HCT116 (cell line): ENCODE measurements around the gene GLDN.

Source experiments
- POLR2AphosphoS5 ChIP-seq: IDR thresholded peaks from 2 replicates; pipeline ENCODE4 v1.6.1; 2011; ENCODE audit warnings: mild to moderate bottlenecking, low read depth, low read length, moderate library complexity
- YY1 ChIP-seq: IDR thresholded peaks from 2 replicates; pipeline ENCODE4 v1.6.1; 2011; ENCODE audit warnings: low read length, low read depth, moderate library complexity, mild to moderate bottlenecking; ENCODE audit not compliant: insufficient replicate concordance; ENCODE audit errors: extremely low read depth
- TF ChIP-seq, protein P1 (sequence below), 3 experiments: fragments of 200-600 bp in 1 of 3; sonication (generic) in 1 of 3; IDR thresholded peaks in 2 of 3; conservative IDR thresholded peaks in 1 of 3; 2 replicates each; pipeline ENCODE4 v1.5.1; 2012 to 2017; ENCODE audit warnings: low read depth in 2 of 3, low read length in 2 of 3, antibody characterized with exemption in 1 of 3, borderline replicate concordance in 1 of 3, control low read depth in 1 of 3, mild to moderate bottlenecking in 1 of 3, mixed read lengths in 1 of 3, mixed run types in 1 of 3, moderate library complexity in 1 of 3; ENCODE audit not compliant: insufficient read depth in 1 of 3
- TF ChIP-seq, protein P2 (sequence below): IDR thresholded peaks from 2 replicates; pipeline ENCODE4 v1.6.1; 2012

- no peak for TF ChIP-seq POLR2AphosphoS5
- TF ChIP-seq, protein P1, sequence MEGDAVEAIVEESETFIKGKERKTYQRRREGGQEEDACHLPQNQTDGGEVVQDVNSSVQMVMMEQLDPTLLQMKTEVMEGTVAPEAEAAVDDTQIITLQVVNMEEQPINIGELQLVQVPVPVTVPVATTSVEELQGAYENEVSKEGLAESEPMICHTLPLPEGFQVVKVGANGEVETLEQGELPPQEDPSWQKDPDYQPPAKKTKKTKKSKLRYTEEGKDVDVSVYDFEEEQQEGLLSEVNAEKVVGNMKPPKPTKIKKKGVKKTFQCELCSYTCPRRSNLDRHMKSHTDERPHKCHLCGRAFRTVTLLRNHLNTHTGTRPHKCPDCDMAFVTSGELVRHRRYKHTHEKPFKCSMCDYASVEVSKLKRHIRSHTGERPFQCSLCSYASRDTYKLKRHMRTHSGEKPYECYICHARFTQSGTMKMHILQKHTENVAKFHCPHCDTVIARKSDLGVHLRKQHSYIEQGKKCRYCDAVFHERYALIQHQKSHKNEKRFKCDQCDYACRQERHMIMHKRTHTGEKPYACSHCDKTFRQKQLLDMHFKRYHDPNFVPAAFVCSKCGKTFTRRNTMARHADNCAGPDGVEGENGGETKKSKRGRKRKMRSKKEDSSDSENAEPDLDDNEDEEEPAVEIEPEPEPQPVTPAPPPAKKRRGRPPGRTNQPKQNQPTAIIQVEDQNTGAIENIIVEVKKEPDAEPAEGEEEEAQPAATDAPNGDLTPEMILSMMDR (IDR thresholded peaks at IDR 0.05 in 2 of 3, conservative IDR thresholded peaks at IDR 0.05 in 1 of 3; ENCODE audit: borderline replicate concordance in 1 of 3, insufficient read depth in 1 of 3, low read depth in 2 of 3, low read length in 2 of 3), result no peak
- TF ChIP-seq, protein P2, sequence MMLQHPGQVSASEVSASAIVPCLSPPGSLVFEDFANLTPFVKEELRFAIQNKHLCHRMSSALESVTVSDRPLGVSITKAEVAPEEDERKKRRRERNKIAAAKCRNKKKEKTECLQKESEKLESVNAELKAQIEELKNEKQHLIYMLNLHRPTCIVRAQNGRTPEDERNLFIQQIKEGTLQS, result no peak
- TF ChIP-seq YY1, result no peak
Observed at GRCh38 chr15:51322621-51323296, 18.7 kb upstream of the GLDN start.
